Calu3 (cell line): ENCODE results near the gene DNAI1. TPM values are rescaled to one million over a fixed set of nuclear protein-coding genes. Genes with fewer than 3 reads are reported as not detected.

Source experiments
- BruUV-seq: library from RNA; stranded (reverse); fragments of 400-500 nt; replicated peaks from 2 replicates; lab custom pipeline; 2021; lab: Mats Ljungman, UMichigan
- CTCF ChIA-PET: fragments of 300-600 bp; sonication (Branson Sonifier 250); formaldehyde crosslinking; loops from one replicate; lab custom pipeline; 2022; ENCODE audit warnings: antibody characterized with exemption; lab: Charles Lee
- DNase-seq: peaks from one replicate; pipeline ENCODE4 v3.0.0; 2022
- H3K27ac Mint-ChIP-seq: one replicate; pipeline ENCODE4 v1.8.0; 2022; ENCODE audit warnings: mixed read lengths; ENCODE audit not compliant: unreplicated experiment
- H3K27me3 Mint-ChIP-seq: one replicate; pipeline ENCODE4 v1.8.0; 2022; ENCODE audit warnings: mixed read lengths; ENCODE audit not compliant: unreplicated experiment
- H3K36me3 Mint-ChIP-seq: one replicate; pipeline ENCODE4 v1.8.0; 2022; ENCODE audit warnings: mild to moderate bottlenecking, moderate library complexity, mixed read lengths; ENCODE audit not compliant: insufficient read depth, unreplicated experiment
- H3K4me1 Mint-ChIP-seq: one replicate; pipeline ENCODE4 v1.8.0; 2022; ENCODE audit warnings: mild to moderate bottlenecking, low read depth, mixed read lengths; ENCODE audit not compliant: unreplicated experiment
- H3K4me3 Mint-ChIP-seq: one replicate; pipeline ENCODE4 v1.8.0; 2022; ENCODE audit warnings: mild to moderate bottlenecking, low read depth, moderate library complexity, mixed read lengths; ENCODE audit not compliant: unreplicated experiment
- H3K9me3 Mint-ChIP-seq: one replicate; pipeline ENCODE4 v1.8.0; 2022; ENCODE audit warnings: low read depth, mixed read lengths; ENCODE audit not compliant: unreplicated experiment
- intact Hi-C: fragments of 100-400 bp; cut with micrococcal nuclease; formaldehyde crosslinking; loops from one replicate; pipeline ENCODE4 v1.10.0; 2022; ENCODE audit not compliant: unreplicated experiment
- total RNA-seq: library from RNA; stranded (reverse); gene quantifications from 2 replicates; pipeline ENCODE4 v1.2.3, GENCODE V29; 2022
- TF ChIP-seq, protein P1 (sequence below): fragments of 200-600 bp; IDR thresholded peaks from one replicate; pipeline ENCODE4 v1.8.0; 2022; ENCODE audit warnings: antibody characterized with exemption; ENCODE audit not compliant: unreplicated experiment

The DNAI1 gene
- total RNA-seq, 1 experiment from 2014 or later: not detected

GRCh38 chr9:34570376-34570775 lies 111.8 kb downstream of the DNAI1 start:
- intact Hi-C loops: no loop called here

More at GRCh38 chr9:34570376-34570775, 111.8 kb downstream of the DNAI1 start:
- no peaks in the 10 kb centered on the region for H3K36me3 Mint-ChIP-seq
- no peak overlapping the region for H3K4me3 Mint-ChIP-seq
- no peaks in the 10 kb centered on the region for H3K9me3 Mint-ChIP-seq
- no TSS peak for BruUV-seq
- H3K4me1 Mint-ChIP-seq: no peaks in the 10 kb centered on the region
- H3K27ac Mint-ChIP-seq: no peak overlapping the region
- CTCF ChIA-PET: interaction anchor here (0.5 kb wide), 1 partner anchor 1187 kb away, joined by 4 read pairs; no protein-coding TSS in a partner anchor
- H3K27me3 Mint-ChIP-seq: peaks cover 92% of the 10 kb centered on the region
- DNase-seq: no peak
- TF ChIP-seq, protein P1, sequence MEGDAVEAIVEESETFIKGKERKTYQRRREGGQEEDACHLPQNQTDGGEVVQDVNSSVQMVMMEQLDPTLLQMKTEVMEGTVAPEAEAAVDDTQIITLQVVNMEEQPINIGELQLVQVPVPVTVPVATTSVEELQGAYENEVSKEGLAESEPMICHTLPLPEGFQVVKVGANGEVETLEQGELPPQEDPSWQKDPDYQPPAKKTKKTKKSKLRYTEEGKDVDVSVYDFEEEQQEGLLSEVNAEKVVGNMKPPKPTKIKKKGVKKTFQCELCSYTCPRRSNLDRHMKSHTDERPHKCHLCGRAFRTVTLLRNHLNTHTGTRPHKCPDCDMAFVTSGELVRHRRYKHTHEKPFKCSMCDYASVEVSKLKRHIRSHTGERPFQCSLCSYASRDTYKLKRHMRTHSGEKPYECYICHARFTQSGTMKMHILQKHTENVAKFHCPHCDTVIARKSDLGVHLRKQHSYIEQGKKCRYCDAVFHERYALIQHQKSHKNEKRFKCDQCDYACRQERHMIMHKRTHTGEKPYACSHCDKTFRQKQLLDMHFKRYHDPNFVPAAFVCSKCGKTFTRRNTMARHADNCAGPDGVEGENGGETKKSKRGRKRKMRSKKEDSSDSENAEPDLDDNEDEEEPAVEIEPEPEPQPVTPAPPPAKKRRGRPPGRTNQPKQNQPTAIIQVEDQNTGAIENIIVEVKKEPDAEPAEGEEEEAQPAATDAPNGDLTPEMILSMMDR: no peak

Other genes starting within 250 kb of the DNAI1 start
- gene KIF24, start 129.5 kb upstream of the DNAI1 start, total RNA-seq: 4.1 and 4.2 TPM in 2 replicates
- gene NUDT2, start 129.2 kb upstream of the DNAI1 start, total RNA-seq: 10.1 and 12.2 TPM in 2 replicates
- 11.5 and 12.5 TPM in 2 replicates for gene MYORG, start 81.9 kb upstream of the DNAI1 start, total RNA-seq
- gene FAM219A, start 235 bp upstream of the DNAI1 start, total RNA-seq: 10.3 and 13.1 TPM in 2 replicates
- gene ENHO, start 64.2 kb downstream of the DNAI1 start, total RNA-seq: not detected in 2 replicates
- 0.44 TPM in 1 of 2 replicates, not detected in the other for gene CNTFR, start 130.9 kb downstream of the DNAI1 start, total RNA-seq
- 17.6 and 19.9 TPM in 2 replicates for gene RPP25L, start 153.3 kb downstream of the DNAI1 start, total RNA-seq
- gene DCTN3, start 161.7 kb downstream of the DNAI1 start, total RNA-seq: 50.8 and 51.8 TPM in 2 replicates
- not detected in 2 replicates for gene ARID3C, start 170.3 kb downstream of the DNAI1 start, total RNA-seq
- gene SIGMAR1, start 179.0 kb downstream of the DNAI1 start, total RNA-seq: 65.6 and 80.1 TPM in 2 replicates
- gene GALT, start 187.9 kb downstream of the DNAI1 start, total RNA-seq: 25.7 and 26.6 TPM in 2 replicates
- gene IL11RA, start 193.4 kb downstream of the DNAI1 start, total RNA-seq: 6.8 and 8.7 TPM in 2 replicates
- not detected in 2 replicates for gene CCL27, start 203.9 kb downstream of the DNAI1 start, total RNA-seq
- not detected in 2 replicates for gene CCL19, start 232.5 kb downstream of the DNAI1 start, total RNA-seq